IMR-90 (cell line): ENCODE data around the gene ZC3H12D. TPM values are rescaled to one million over a fixed set of nuclear protein-coding genes. Genes with fewer than 3 reads are reported as not detected.

Source experiments
- ATAC-seq: fragments of 200-7000 bp; cut with Tn5 transposase; 2 replicates; pipeline ENCODE4 v1.9.1; 2020; ENCODE audit warnings: low read depth, mild to moderate bottlenecking, moderate library complexity
- BruUV-seq: library from RNA; stranded (reverse); fragments of 400-500 nt; replicated peaks from 2 replicates; lab custom pipeline; 2021; lab: Mats Ljungman, UMichigan
- CTCF ChIA-PET: fragments of 300-600 bp; formaldehyde crosslinking; extraction: SDS; loops from one replicate; lab custom pipeline; 2021; ENCODE audit warnings: antibody characterized with exemption; lab: Yijun Ruan, JAX
- POLR2A ChIA-PET: fragments of 300-600 bp; sonication (Branson Sonifier 250); formaldehyde crosslinking; loops from one replicate; lab custom pipeline; 2022; ENCODE audit warnings: antibody characterized with exemption; ENCODE audit not compliant: unreplicated experiment; lab: Charles Lee
- DNase-seq: peaks from one replicate; pipeline ENCODE4 v3.0.0; 2013
- H2AFZ ChIP-seq: replicated peaks from 2 replicates; pipeline ENCODE3; 2013; ENCODE audit warnings: low read length, mild to moderate bottlenecking; ENCODE audit not compliant: poor library complexity
- H2AK5ac ChIP-seq: 2 replicates; pipeline ENCODE4 v1.6.1; 2013; ENCODE audit warnings: low read depth, low read length, inconsistent platforms
- H2AK9ac ChIP-seq: replicated peaks from 2 replicates; pipeline ENCODE3; 2013; ENCODE audit warnings: mild to moderate bottlenecking, low read depth, low read length, moderate library complexity; ENCODE audit not compliant: poor library complexity
- H2BK120ac ChIP-seq: 2 replicates; pipeline ENCODE4 v1.6.1; 2013; ENCODE audit warnings: low read depth, low read length, inconsistent platforms
- H2BK15ac ChIP-seq: 3 replicates; pipeline ENCODE4 v1.6.1; 2013; ENCODE audit warnings: low read depth, low read length, inconsistent platforms
- H2BK20ac ChIP-seq: 2 replicates; pipeline ENCODE4 v1.6.1; 2013; ENCODE audit warnings: low read depth, mild to moderate bottlenecking, inconsistent platforms, low read length, moderate library complexity
- H2BK5ac ChIP-seq: 2 replicates; pipeline ENCODE4 v1.6.1; 2013; ENCODE audit warnings: mild to moderate bottlenecking, low read depth, low read length, inconsistent platforms; ENCODE audit not compliant: poor library complexity, severe bottlenecking
- H3K14ac ChIP-seq: replicated peaks from 2 replicates; pipeline ENCODE4 v1.6.1; 2013; ENCODE audit warnings: low read depth, low read length, inconsistent platforms
- H3K18ac ChIP-seq: 2 replicates; pipeline ENCODE4 v1.6.1; 2013; ENCODE audit warnings: low read depth, low read length, control low read depth
- H3K23ac ChIP-seq: 2 replicates; pipeline ENCODE4 v1.6.1; 2013; ENCODE audit warnings: low read depth, low read length, inconsistent platforms
- H3K27ac ChIP-seq: 2 replicates; pipeline ENCODE4 v1.5.1; 2013; ENCODE audit warnings: mild to moderate bottlenecking, control low read depth, low read length; ENCODE audit not compliant: insufficient read depth
- H3K27me3 ChIP-seq: 2 replicates; pipeline ENCODE4 v1.6.1; 2013; ENCODE audit warnings: low read length; ENCODE audit not compliant: control insufficient read depth, insufficient read depth
- H3K36me3 ChIP-seq: 2 replicates; pipeline ENCODE4 v1.6.1; 2013; ENCODE audit warnings: low read length, mixed read lengths; ENCODE audit not compliant: control insufficient read depth, insufficient read depth
- H3K4ac ChIP-seq: 2 replicates; pipeline ENCODE4 v1.6.1; 2013; ENCODE audit warnings: low read depth, low read length, inconsistent platforms
- H3K4me1 ChIP-seq: 2 replicates; pipeline ENCODE4 v1.6.1; 2013; ENCODE audit warnings: low read length, mixed read lengths; ENCODE audit not compliant: control insufficient read depth, insufficient read depth
- H3K4me2 ChIP-seq: 2 replicates; pipeline ENCODE4 v1.6.1; 2013; ENCODE audit warnings: low read depth, mild to moderate bottlenecking, control low read depth, low read length, moderate library complexity
- H3K4me3 ChIP-seq: 2 replicates; pipeline ENCODE4 v1.5.1; 2013; ENCODE audit warnings: low read depth, mild to moderate bottlenecking, control low read depth, low read length, moderate library complexity; ENCODE audit not compliant: insufficient read depth
- H3K56ac ChIP-seq: 2 replicates; pipeline ENCODE4 v1.6.1; 2013; ENCODE audit warnings: low read length, inconsistent platforms; ENCODE audit not compliant: insufficient read depth; ENCODE audit errors: extremely low read depth
- H3K79me1 ChIP-seq, 2 experiments: 2 replicates each; pipeline ENCODE4 v1.6.1; 2013; ENCODE audit warnings: low read length in 2 of 2, inconsistent platforms in 1 of 2, low read depth in 1 of 2
- H3K9ac ChIP-seq: 2 replicates; pipeline ENCODE4 v1.6.1; 2013; ENCODE audit warnings: low read depth, low read length, control low read depth
- H3K9me1 ChIP-seq: 2 replicates; pipeline ENCODE4 v1.6.1; 2013; ENCODE audit warnings: low read length, inconsistent platforms; ENCODE audit not compliant: insufficient read depth
- H3K9me3 ChIP-seq: 2 replicates; pipeline ENCODE4 v1.6.1; 2013; ENCODE audit warnings: low read length; ENCODE audit not compliant: control insufficient read depth, insufficient read depth
- H4K20me1 ChIP-seq: 2 replicates; pipeline ENCODE4 v1.6.1; 2013; ENCODE audit warnings: low read length, inconsistent platforms; ENCODE audit not compliant: insufficient read depth
- H4K5ac ChIP-seq: 2 replicates; pipeline ENCODE4 v1.6.1; 2013; ENCODE audit warnings: mild to moderate bottlenecking, low read depth, low read length, control low read depth
- H4K8ac ChIP-seq, 2 experiments: 2 replicates each; pipeline ENCODE4 v1.6.1; 2013; ENCODE audit warnings: low read depth in 2 of 2, low read length in 2 of 2, control low read depth in 1 of 2, inconsistent platforms in 1 of 2
- H4K91ac ChIP-seq: 2 replicates; pipeline ENCODE4 v1.6.1; 2013; ENCODE audit warnings: low read depth, low read length, inconsistent platforms; ENCODE audit not compliant: insufficient read depth
- BHLHE40 ChIP-seq: fragments of 150-350 bp; IDR thresholded peaks from 2 replicates; pipeline ENCODE4 v1.6.1; 2016; ENCODE audit warnings: mild to moderate bottlenecking, low read depth, low read length
- CEBPB ChIP-seq: IDR thresholded peaks from 2 replicates; pipeline ENCODE4 v1.6.1; 2012; ENCODE audit warnings: low read depth, low read length, improper control_type of control experiment
- CHD1 ChIP-seq: IDR thresholded peaks from 2 replicates; pipeline ENCODE4 v1.6.1; 2012; ENCODE audit warnings: low read depth, low read length, improper control_type of control experiment
- FOS ChIP-seq: fragments of 150-350 bp; IDR thresholded peaks from 2 replicates; pipeline ENCODE4 v1.6.1; 2016; ENCODE audit warnings: low read depth, low read length
- MAFK ChIP-seq: IDR thresholded peaks from 2 replicates; pipeline ENCODE4 v1.6.1; 2012; ENCODE audit warnings: low read depth, low read length, improper control_type of control experiment
- MAZ ChIP-seq: IDR thresholded peaks from 2 replicates; pipeline ENCODE4 v1.6.1; 2012; ENCODE audit warnings: low read depth, mild to moderate bottlenecking, low read length, improper control_type of control experiment, moderate library complexity, borderline replicate concordance
- MXI1 ChIP-seq: IDR thresholded peaks from 2 replicates; pipeline ENCODE4 v1.6.1; 2012; ENCODE audit warnings: low read depth, mild to moderate bottlenecking, low read length, moderate library complexity, borderline replicate concordance
- NFE2L2 ChIP-seq: fragments of 150-350 bp; IDR thresholded peaks from 2 replicates; pipeline ENCODE4 v1.6.1; 2016; ENCODE audit warnings: low read depth, mild to moderate bottlenecking, low read length
- RCOR1 ChIP-seq: IDR thresholded peaks from 2 replicates; pipeline ENCODE4 v1.6.1; 2012; ENCODE audit warnings: mild to moderate bottlenecking, low read length, improper control_type of control experiment; ENCODE audit not compliant: insufficient replicate concordance
- RFX5 ChIP-seq: IDR thresholded peaks from 2 replicates; pipeline ENCODE4 v1.8.0; 2012; ENCODE audit warnings: low read depth, mild to moderate bottlenecking, low read length, moderate library complexity
- WGBS, 2 experiments: methylation state at CpG; one replicate each; pipeline versions ENCODE4 v1.1.5 to v1.1.7; 2013; ENCODE audit warnings: missing lambda C conversion rate in 2 of 2; ENCODE audit not compliant: insufficient read length in 1 of 2; ENCODE audit errors: extremely low coverage in 2 of 2; 5-methylcytosine and 5-hydroxymethylcytosine counted together
- dilution Hi-C: fragments of 300-500 bp; cut with HindIII; formaldehyde crosslinking; loops from one replicate; pipeline ENCODE4 v1.14.3; 2018; ENCODE audit warnings: low sequenced_read_pairs; ENCODE audit not compliant: unreplicated experiment
- in situ Hi-C: fragments of 300-500 bp; cut with MboI; formaldehyde crosslinking; loops from 3 replicates; pipeline ENCODE4 v1.14.3; 2019; ENCODE audit warnings: low sequenced_read_pairs, inconsistent platforms, mixed read lengths
- intact Hi-C: fragments of 100-400 bp; cut with micrococcal nuclease; formaldehyde crosslinking; loops from 2 replicates; pipeline ENCODE4 v1.10.0; 2022
- polyA plus RNA-seq, 3 experiments: library from polyadenylated mRNA; depleted of rRNA; stranded (reverse); fragments of >200 nt; gene quantifications; 2 replicates each; pipeline ENCODE4 v1.2.3, GENCODE V29; 2012; ENCODE audit warnings: low replicate concordance in 1 of 3
- total RNA-seq: library from RNA; depleted of rRNA; stranded (reverse); fragments of >200 nt; gene quantifications from 2 replicates; pipeline ENCODE4 v1.2.3, GENCODE V29; 2012
- TF ChIP-seq, protein P1 (sequence below): conservative IDR thresholded peaks from 2 replicates; pipeline ENCODE4 v1.5.1; 2012; ENCODE audit warnings: mild to moderate bottlenecking, low read depth, low read length, improper control_type of control experiment

ZC3H12D gene
- total and polyA plus RNA-seq, 2 of the 4 experiments (the other 2 are of a cell fraction) = under 0.01 to 0.12 TPM

DNA sequence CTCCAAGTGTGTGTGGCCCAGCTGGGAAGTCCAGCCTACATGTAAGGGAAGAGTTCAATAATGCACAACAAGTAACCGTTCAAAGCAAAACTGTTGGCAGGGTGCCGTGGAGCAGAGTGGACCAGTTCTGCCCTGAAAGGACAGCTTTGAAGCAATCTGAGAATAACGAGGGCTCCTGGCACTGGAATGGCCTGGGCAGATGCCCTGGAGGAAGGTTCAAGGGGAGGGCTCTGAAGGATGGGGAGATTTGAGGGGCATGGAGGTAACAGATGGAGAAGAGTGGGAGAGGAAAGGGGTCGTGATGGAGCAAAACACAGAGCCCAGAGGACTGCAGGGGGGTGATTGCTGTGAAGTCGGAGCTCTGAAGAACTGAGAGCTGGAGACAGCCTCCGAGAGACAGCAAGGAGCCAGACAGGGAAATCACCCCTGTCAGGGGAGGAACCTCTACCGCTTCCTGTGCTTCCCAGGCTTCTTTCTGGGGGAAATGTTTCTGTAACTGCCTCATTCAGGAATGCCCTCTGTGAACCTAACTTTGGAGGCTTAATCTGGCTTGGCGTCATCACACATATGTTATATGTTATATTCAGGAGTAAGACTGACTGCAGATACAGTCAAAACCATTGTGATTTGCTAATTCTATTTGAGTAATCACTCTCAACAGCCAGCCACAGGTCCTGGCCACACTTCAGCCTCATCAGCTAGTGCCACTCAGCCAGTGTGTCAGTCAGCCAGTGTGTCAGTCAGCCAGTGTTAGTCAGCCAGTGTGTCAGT is 41.2 kb downstream of the ZC3H12D start:
- no peak overlapping the region for H4K8ac ChIP-seq
- H3K4ac ChIP-seq = no peak overlapping the region
- H2BK15ac ChIP-seq = no peak overlapping the region
- peaks cover 7% of the 10 kb centered on the region; the same call in 1 of the 2 replicates for H3K4me1 ChIP-seq
- BruUV-seq = no TSS peak
- H2BK5ac ChIP-seq = no peak overlapping the region
- no peak overlapping the region for H4K91ac ChIP-seq
- H3K4me2 ChIP-seq = no peak overlapping the region
- WGBS, 2 experiments = 46% methylated on average over 2 of the region's 8 CpGs; no CpG with 5 or more reads in 1 of the 2 experiments
- H2AK9ac ChIP-seq = no peak overlapping the region
- in situ Hi-C loops (no loop called here), intact Hi-C loops (no loop called here), dilution Hi-C loops (no loop called here)
- H3K14ac ChIP-seq = no peak overlapping the region
- ChIA-PET CTCF (no interaction called here), POLR2A (no interaction called here)
- no peak overlapping the region for H2BK20ac ChIP-seq
- H2AK5ac ChIP-seq = no peak overlapping the region
- ATAC-seq (peak; percentile 53; the same call in 1 of the 2 replicates), DNase-seq (peak; percentile 81)
- H4K5ac ChIP-seq = no peak overlapping the region
- H3K79me1 ChIP-seq = no peaks in the 10 kb centered on the region
- H3K27me3 ChIP-seq = peaks cover 2% of the 10 kb centered on the region
- H3K56ac ChIP-seq = no peak overlapping the region
- TF ChIP-seq MXI1 (no peak), MAZ (no peak), MAFK (no peak), CEBPB (no peak), RFX5 (no peak), FOS (no peak), RCOR1 (no peak), BHLHE40 (no peak), NFE2L2 (no peak), CHD1 (no peak)
- TF ChIP-seq, protein P1, sequence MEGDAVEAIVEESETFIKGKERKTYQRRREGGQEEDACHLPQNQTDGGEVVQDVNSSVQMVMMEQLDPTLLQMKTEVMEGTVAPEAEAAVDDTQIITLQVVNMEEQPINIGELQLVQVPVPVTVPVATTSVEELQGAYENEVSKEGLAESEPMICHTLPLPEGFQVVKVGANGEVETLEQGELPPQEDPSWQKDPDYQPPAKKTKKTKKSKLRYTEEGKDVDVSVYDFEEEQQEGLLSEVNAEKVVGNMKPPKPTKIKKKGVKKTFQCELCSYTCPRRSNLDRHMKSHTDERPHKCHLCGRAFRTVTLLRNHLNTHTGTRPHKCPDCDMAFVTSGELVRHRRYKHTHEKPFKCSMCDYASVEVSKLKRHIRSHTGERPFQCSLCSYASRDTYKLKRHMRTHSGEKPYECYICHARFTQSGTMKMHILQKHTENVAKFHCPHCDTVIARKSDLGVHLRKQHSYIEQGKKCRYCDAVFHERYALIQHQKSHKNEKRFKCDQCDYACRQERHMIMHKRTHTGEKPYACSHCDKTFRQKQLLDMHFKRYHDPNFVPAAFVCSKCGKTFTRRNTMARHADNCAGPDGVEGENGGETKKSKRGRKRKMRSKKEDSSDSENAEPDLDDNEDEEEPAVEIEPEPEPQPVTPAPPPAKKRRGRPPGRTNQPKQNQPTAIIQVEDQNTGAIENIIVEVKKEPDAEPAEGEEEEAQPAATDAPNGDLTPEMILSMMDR = no peak
- no peak overlapping the region for H3K27ac ChIP-seq
- H3K4me3 ChIP-seq = no peak overlapping the region
- H3K23ac ChIP-seq = no peak overlapping the region
- 0 out of 2 replicates have a peak, but pooled peaks cover 4% of the 10 kb centered on the region for H3K9me1 ChIP-seq
- H3K9ac ChIP-seq = no peak overlapping the region
- H2BK120ac ChIP-seq = no peak overlapping the region
- peak overlapping the region; percentile 33 for H2AFZ ChIP-seq
- no peak overlapping the region for H3K18ac ChIP-seq
- no peaks in the 10 kb centered on the region for H4K20me1 ChIP-seq
- H3K9me3 ChIP-seq = no peaks in the 10 kb centered on the region
- no peaks in the 10 kb centered on the region for H3K36me3 ChIP-seq
